NT2/D1 (cell line): ENCODE data around the gene CTNS.

Experiments used
- DNase-seq: peaks from one replicate; pipeline ENCODE4 v3.0.0-alpha.2; 2011; ENCODE audit warnings: low read depth, low spot score
- H3K27me3 ChIP-seq: 2 replicates; pipeline ENCODE4 v1.6.0; 2011; ENCODE audit warnings: mild to moderate bottlenecking; ENCODE audit not compliant: insufficient read length, insufficient read depth
- H3K36me3 ChIP-seq: 2 replicates; pipeline ENCODE4 v1.6.1; 2011; ENCODE audit warnings: mild to moderate bottlenecking, low read length, mixed read lengths; ENCODE audit not compliant: insufficient read depth, insufficient read length
- H3K4me1 ChIP-seq: 2 replicates; pipeline ENCODE4 v1.5.1; 2011; ENCODE audit not compliant: insufficient read depth, insufficient read length
- H3K4me3 ChIP-seq: 2 replicates; pipeline ENCODE4 v1.5.1; 2011; ENCODE audit warnings: low read depth; ENCODE audit not compliant: insufficient read length
- H3K9ac ChIP-seq: 2 replicates; pipeline ENCODE4 v1.6.0; 2011; ENCODE audit warnings: low read depth; ENCODE audit not compliant: insufficient read length
- H3K9me3 ChIP-seq: 2 replicates; pipeline ENCODE4 v1.5.1; 2011; ENCODE audit warnings: mild to moderate bottlenecking, low read length; ENCODE audit not compliant: insufficient read depth
- SUZ12 ChIP-seq: IDR thresholded peaks from 2 replicates; pipeline ENCODE4 v1.6.1; 2011; ENCODE audit not compliant: insufficient read length, insufficient read depth; ENCODE audit errors: extremely low read depth
- YY1 ChIP-seq: IDR thresholded peaks from 2 replicates; pipeline ENCODE4 v1.6.1; 2011; ENCODE audit not compliant: insufficient read length, insufficient read depth
- ZNF274 ChIP-seq: IDR thresholded peaks from 2 replicates; pipeline ENCODE4 v1.6.1; 2011; ENCODE audit warnings: mild to moderate bottlenecking, low read depth, low read length

CTNS gene

DNA sequence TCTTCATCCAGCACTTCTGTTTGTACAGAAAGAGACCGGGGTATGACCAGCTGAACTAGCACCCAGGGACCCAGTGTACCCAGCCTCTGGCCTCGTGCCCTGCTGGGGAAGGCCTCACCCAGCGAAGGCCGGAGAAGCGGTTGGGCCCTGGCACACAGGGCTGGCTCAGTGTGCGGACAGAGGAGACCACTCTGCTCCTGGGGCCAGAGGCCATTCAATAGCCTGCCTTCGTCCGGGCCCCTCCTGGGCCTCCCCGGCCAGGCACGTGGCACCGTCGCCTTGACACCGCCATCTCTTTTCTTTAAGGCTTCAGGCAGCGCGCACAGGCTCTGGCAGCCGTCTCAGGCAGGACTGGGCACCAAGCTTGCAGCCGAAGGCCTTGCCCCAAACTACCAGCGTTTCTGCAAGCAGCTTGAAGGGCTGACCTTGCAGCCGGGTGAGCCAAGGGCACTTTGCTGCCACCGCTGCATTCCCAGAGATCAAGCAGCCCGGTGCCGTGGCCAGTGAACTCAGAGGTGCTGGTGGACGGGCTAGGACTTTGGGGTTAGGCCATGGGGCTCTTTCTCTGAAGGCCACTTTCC, 23.8 kb downstream of the CTNS start:
- Histone ChIP-seq H3K27me3 (no peaks in the 10 kb centered on the region), H3K4me1 (peaks cover 11% of the 10 kb centered on the region), H3K9me3 (no peaks in the 10 kb centered on the region), H3K4me3 (no peak overlapping the region), H3K9ac (no peak overlapping the region), H3K36me3 (peaks cover 62% of the 10 kb centered on the region)
- TF ChIP-seq YY1 = no peak
- TF ChIP-seq SUZ12 = no peak
- no peak for TF ChIP-seq ZNF274
- DNase-seq = no peak

DNA sequence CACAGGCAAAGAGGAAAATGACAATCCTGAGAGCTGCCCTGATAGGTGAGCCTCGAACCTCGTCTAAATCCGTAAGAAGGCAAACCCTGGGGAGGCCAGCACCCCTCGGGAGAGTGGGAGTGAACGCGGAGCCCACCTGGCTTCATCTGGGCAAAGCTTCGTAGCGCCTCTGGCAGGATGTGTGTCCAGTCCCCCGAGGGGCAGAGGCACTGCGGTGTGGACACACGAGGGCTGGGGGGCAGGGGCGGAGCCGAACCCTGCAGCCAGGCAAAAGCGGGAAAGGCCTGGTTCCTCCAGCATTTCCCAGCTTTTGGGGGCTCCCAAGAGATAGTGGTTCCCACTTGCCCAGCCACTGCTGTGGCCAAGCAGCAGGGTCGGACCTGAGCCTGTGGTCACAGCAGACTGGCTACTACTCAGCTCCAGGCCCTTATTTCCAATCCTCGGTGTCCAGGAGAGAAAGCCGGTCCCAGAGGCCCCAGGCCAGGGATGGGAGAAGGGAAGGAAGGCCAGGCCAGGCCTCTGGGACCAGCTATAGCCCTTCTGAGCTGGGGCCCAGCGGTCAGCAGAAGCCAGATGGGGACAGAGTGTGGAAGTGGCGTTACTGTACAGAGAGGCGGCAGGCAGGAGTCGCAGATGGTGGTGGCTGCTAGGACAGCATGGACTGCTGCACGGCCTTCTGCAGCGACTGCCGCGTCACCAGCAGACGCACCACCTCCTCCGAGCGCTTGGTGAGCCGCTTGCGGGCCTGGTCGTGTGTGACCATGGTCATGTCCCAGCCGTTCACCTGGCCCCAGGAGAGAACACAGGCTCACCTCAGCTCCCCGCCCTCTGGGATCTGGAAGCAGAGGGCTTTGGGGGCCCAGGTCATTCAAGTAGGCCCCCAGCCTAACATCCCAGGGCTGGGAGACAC, 26.8 kb downstream of the CTNS start:
- no peak for DNase-seq
- Histone ChIP-seq H3K27me3 (no peaks in the 10 kb centered on the region), H3K36me3 (peaks cover 68% of the 10 kb centered on the region)

GRCh38 chr17:3665834-3666233, 29.3 kb downstream of the CTNS start:
- peaks cover 7% of the 10 kb centered on the region for H3K4me1 ChIP-seq
- peaks cover 66% of the 10 kb centered on the region for H3K36me3 ChIP-seq
- no peaks in the 10 kb centered on the region for H3K27me3 ChIP-seq
- H3K4me3 ChIP-seq = no peak overlapping the region
- H3K9me3 ChIP-seq = no peaks in the 10 kb centered on the region
- H3K9ac ChIP-seq = no peak overlapping the region
- TF ChIP-seq ZNF274 (no peak), SUZ12 (no peak), YY1 (no peak)
- no peak for DNase-seq

More for the DNA sequence above, 26.8 kb downstream of the CTNS start:
- no peak overlapping the region for H3K9ac ChIP-seq
- no peaks in the 10 kb centered on the region for H3K9me3 ChIP-seq
- peaks cover 13% of the 10 kb centered on the region for H3K4me1 ChIP-seq
- no peak for TF ChIP-seq ZNF274
- TF ChIP-seq YY1 = no peak
- TF ChIP-seq SUZ12 = no peak
- no peak overlapping the region for H3K4me3 ChIP-seq

GRCh38 chr17:3666516-3666915, 30.0 kb downstream of the CTNS start:
- DNase-seq = no peak
- H3K27me3 ChIP-seq = no peaks in the 10 kb centered on the region

DNA sequence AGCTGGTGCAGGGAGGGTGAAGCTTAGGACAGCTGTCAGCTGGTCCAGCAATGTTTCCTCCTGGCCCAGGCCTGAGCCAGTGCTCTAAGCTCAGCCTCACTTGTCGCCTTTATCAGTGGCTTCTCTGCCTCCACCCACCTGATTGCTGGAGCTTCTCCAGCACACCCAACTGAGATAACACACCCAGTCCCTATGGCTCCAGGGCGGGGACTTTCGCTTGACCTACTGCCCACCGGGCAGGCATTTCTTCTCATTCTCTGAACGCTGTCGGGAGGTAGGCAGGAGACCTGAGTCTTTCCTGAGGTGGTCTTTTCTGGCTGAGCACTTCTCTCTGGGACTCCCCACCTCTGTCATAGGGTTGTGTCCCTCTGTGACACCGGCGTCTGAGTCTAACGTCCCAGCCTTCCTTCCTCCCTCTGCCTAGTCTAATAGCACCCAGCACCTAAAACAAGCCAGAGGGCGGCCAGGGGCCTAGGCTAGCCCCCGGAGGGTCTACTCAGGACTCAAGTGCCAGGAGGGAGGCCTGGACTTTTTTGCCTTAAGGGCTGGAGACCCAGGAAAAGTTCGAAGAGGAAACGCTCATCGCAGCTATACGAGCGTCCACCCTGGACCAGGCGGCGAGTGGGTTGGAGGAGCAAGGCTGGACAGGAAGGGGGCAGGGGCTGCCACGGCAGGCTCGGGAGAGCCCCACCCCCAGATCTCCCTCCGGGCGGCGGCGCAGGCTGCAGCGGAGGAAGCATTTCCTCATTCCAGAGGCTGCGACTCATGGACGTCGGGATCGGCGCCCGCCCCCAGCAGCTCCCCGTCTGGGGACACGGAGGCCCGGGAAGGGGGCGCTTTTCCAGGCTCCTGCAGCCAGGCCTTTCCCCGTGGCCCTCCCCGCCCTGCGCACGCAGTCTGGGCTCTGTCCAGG, 31.1 kb downstream of the CTNS start:
- Histone ChIP-seq H3K4me3 (peak overlapping the region; percentile 84), H3K4me1 (peaks cover 7% of the 10 kb centered on the region), H3K36me3 (peaks cover 60% of the 10 kb centered on the region), H3K9ac (peak overlapping the region; percentile 98), H3K9me3 (no peaks in the 10 kb centered on the region), H3K27me3 (no peaks in the 10 kb centered on the region)
- no peak for DNase-seq
- TF ChIP-seq YY1 = no peak
- TF ChIP-seq ZNF274 = no peak
- no peak for TF ChIP-seq SUZ12

More at GRCh38 chr17:3666516-3666915, 30.0 kb downstream of the CTNS start:
- H3K9me3 ChIP-seq = no peaks in the 10 kb centered on the region
- peaks cover 7% of the 10 kb centered on the region for H3K4me1 ChIP-seq
- peak overlapping the region; percentile 32 for H3K9ac ChIP-seq
- H3K36me3 ChIP-seq = peaks cover 61% of the 10 kb centered on the region
- H3K4me3 ChIP-seq = no peak overlapping the region
- no peak for TF ChIP-seq ZNF274
- TF ChIP-seq YY1 = no peak
- TF ChIP-seq SUZ12 = no peak

DNA sequence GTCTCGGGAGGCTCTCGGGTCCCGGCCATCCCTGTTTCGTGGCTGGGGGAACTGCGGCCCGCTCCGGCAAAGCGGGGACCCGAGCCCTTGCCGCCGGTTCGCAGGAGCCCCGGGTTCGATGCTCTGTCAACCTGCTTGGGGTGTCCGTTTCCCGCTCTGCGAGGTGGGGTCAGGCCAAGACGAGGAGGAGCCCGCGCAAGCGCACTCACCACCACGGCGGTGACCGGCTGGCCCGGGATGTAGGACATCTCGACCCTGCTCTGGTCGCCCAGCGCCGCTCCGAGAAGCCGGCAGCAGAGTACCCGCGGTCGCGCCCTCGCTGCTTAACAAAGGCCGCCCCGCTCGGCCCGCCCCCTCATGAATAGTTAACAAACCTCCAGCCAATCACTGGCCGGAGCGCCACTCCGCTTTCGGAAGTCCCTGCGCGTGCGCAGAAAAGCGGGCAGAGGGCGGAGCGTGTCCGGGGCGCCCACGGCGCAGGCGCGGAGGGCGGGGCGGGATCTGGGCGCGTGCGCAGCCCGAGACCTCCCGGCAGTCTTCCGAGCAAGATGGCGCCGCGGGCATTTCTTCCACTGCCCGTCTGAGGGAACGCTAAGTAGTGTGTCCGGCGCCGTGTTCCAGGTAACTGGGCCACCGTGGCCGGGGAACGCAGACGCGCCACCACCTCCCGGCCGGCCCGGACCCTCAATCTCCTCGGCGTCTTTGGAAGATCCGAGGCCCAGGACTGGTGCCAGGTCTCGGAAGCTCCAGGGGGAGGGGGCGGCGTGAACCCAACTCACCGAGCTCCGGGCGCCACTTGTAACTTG, 31.9 kb downstream of the CTNS start, which contains the start of the genes EMC6 and TAX1BP3:
TSS of gene EMC6 (plus strand) at position 534 of the 806 bp plus-strand sequence. CDS start 335 bp downstream, outside the sequence.
TSS of gene TAX1BP3 (minus strand) at position 300 of the 806 bp plus-strand sequence. CDS start at position 248, 52 bp downstream.
- Histone ChIP-seq H3K4me3 (peak within 1 kb of the TSS; percentile 92), H3K4me1 (peaks cover 9% of the 10 kb centered on the region), H3K36me3 (peaks cover 53% of the 10 kb centered on the region), H3K9ac (peak within 1 kb of the TSS; percentile 98), H3K27me3 (no peaks in the 10 kb centered on the region), H3K9me3 (no peaks in the 10 kb centered on the region)
- peak; percentile 91 for DNase-seq
- TF ChIP-seq ZNF274 = no peak
- peak; percentile 78 for TF ChIP-seq YY1
- TF ChIP-seq SUZ12 = no peak
